B cell (primary cell): ENCODE measurements around the gene GABRD. TPM values are rescaled to one million over a fixed set of nuclear protein-coding genes. Genes with fewer than 3 reads are reported as not detected.

Experiments
- ATAC-seq: fragments of 200-7000 bp; cut with Tn5 transposase; one replicate; pipeline ENCODE4 v1.10.0; 2021; ENCODE audit warnings: low read depth, mild to moderate bottlenecking, moderate number of reproducible peaks, moderate library complexity
- CTCF ChIA-PET: fragments of 350-600 bp; sonication (Branson Sonifier 250); formaldehyde crosslinking; loops from one replicate; lab custom pipeline; 2021; ENCODE audit warnings: antibody characterized with exemption, inconsistent platforms; lab: Charles Lee
- POLR2A ChIA-PET: fragments of 350-600 bp; sonication (Branson Sonifier 250); formaldehyde crosslinking; loops from one replicate; lab custom pipeline; 2021; ENCODE audit warnings: antibody characterized with exemption; lab: Charles Lee
- DNase-seq: peaks from one replicate; pipeline ENCODE4 v3.0.0; 2013
- H2AFZ ChIP-seq: 2 replicates; pipeline ENCODE4 v1.6.1; 2012; ENCODE audit warnings: mild to moderate bottlenecking, low read depth, low read length; ENCODE audit not compliant: insufficient read depth, poor library complexity, severe bottlenecking
- H3K27ac ChIP-seq, 2 donors: 1 replicate in 1 of 2; 2 replicates in 1 of 2; pipeline ENCODE4 v1.5.1; 2012 to 2013; ENCODE audit warnings: low read length in 2 of 2, mild to moderate bottlenecking in 2 of 2, moderate library complexity in 1 of 2
- H3K27me3 ChIP-seq, 4 experiments: fragments of 200-600 bp in 1 of 4; sonication (generic) in 1 of 4; replicated peaks in 1 of 4; 1 replicate in 2 of 4; 2 replicates in 2 of 4; pipeline versions ENCODE4 v1.6.1 to v1.7.0; 2013 to 2016; ENCODE audit warnings: low read length in 3 of 4, mild to moderate bottlenecking in 2 of 4, mixed read lengths in 1 of 4, moderate library complexity in 1 of 4; ENCODE audit not compliant: insufficient read depth in 4 of 4, control insufficient read depth in 3 of 4; ENCODE audit errors: control extremely low read depth in 1 of 4
- H3K36me3 ChIP-seq, 2 experiments: replicated peaks in 1 of 2; 1 replicate in 1 of 2; 2 replicates in 1 of 2; pipeline versions ENCODE4 v1.6.1 to v1.7.1; 2013; ENCODE audit warnings: low read length in 1 of 2; ENCODE audit not compliant: insufficient read depth in 2 of 2, control insufficient read depth in 1 of 2; ENCODE audit errors: control extremely low read depth in 1 of 2, extremely low read depth in 1 of 2
- H3K4me1 ChIP-seq, 2 donors: fragments of 200-600 bp in 1 of 2; sonication (generic) in 1 of 2; 1 replicate in 1 of 2; 2 replicates in 1 of 2; pipeline versions ENCODE4 v1.5.1 to v1.6.1; 2013 to 2017; ENCODE audit warnings: low read length in 2 of 2; ENCODE audit not compliant: control insufficient read depth in 2 of 2, insufficient read depth in 2 of 2
- H3K4me2 ChIP-seq: replicated peaks from 2 replicates; pipeline ENCODE3; 2012; ENCODE audit warnings: mild to moderate bottlenecking, low read depth, low read length; ENCODE audit not compliant: poor library complexity, severe bottlenecking
- H3K4me3 ChIP-seq, 5 experiments: fragments of 200-600 bp in 1 of 5; sonication (generic) in 1 of 5; 1 replicate in 3 of 5; 2 replicates in 2 of 5; pipeline versions ENCODE4 v1.5.1 to v1.7.0; 2011 to 2016; ENCODE audit warnings: low read length in 4 of 5, mild to moderate bottlenecking in 4 of 5, low read depth in 2 of 5, control low read depth in 1 of 5, moderate library complexity in 1 of 5; ENCODE audit not compliant: insufficient read depth in 1 of 5; ENCODE audit errors: control extremely low read depth in 1 of 5, extremely low read depth in 1 of 5
- H3K79me2 ChIP-seq: fragments of 200-600 bp; sonication (generic); one replicate; pipeline ENCODE4 v1.6.0; 2016; ENCODE audit warnings: low read length; ENCODE audit not compliant: control insufficient read depth, insufficient read depth
- H3K9ac ChIP-seq: fragments of 200-600 bp; sonication (generic); 2 replicates; pipeline ENCODE4 v1.6.1; 2017; ENCODE audit warnings: mild to moderate bottlenecking, low read length, moderate library complexity
- H3K9me3 ChIP-seq, 3 donors: one replicate each; pipeline versions ENCODE4 v1.6.1 to v1.7.1; 2013; ENCODE audit warnings: low read length in 2 of 3; ENCODE audit not compliant: control insufficient read depth in 2 of 3, insufficient read depth in 1 of 3; ENCODE audit errors: control extremely low read depth in 1 of 3
- H4K20me1 ChIP-seq: 2 replicates; pipeline ENCODE4 v1.6.0; 2012; ENCODE audit warnings: mild to moderate bottlenecking, low read length; ENCODE audit not compliant: insufficient read depth, control insufficient read depth, poor library complexity, severe bottlenecking
- H3K27ac Mint-ChIP-seq: one replicate; pipeline ENCODE4 v1.8.0; 2021; ENCODE audit warnings: mixed read lengths
- H3K27me3 Mint-ChIP-seq: one replicate; pipeline ENCODE4 v1.8.0; 2021; ENCODE audit warnings: mixed read lengths
- H3K4me1 Mint-ChIP-seq: one replicate; pipeline ENCODE4 v1.8.0; 2021; ENCODE audit warnings: mixed read lengths
- H3K4me3 Mint-ChIP-seq: one replicate; pipeline ENCODE4 v1.8.0; 2021; ENCODE audit warnings: mixed read lengths
- H3K9me3 Mint-ChIP-seq: one replicate; pipeline ENCODE4 v1.8.0; 2022; ENCODE audit warnings: mixed read lengths; ENCODE audit not compliant: insufficient read depth
- CTCF ChIP-seq: fragments of 200-600 bp; IDR thresholded peaks from one replicate; pipeline ENCODE4 v1.8.0; 2022; ENCODE audit warnings: antibody characterized with exemption, mild to moderate bottlenecking
- EZH2 ChIP-seq: IDR thresholded peaks from 2 replicates; pipeline ENCODE4 v1.6.1; 2012; ENCODE audit warnings: borderline replicate concordance, low read depth, mild to moderate bottlenecking, moderate library complexity, low read length; ENCODE audit not compliant: insufficient read depth, poor library complexity, severe bottlenecking
- WGBS: methylation state at CpG from one replicate; pipeline ENCODE4 v1.1.5; 2013; ENCODE audit warnings: missing lambda C conversion rate; ENCODE audit not compliant: insufficient coverage; 5-methylcytosine and 5-hydroxymethylcytosine counted together
- intact Hi-C: fragments of 100-400 bp; cut with micrococcal nuclease; formaldehyde crosslinking; loops from one replicate; pipeline ENCODE4 v1.10.0; 2022
- polyA plus RNA-seq: library from polyadenylated mRNA; depleted of rRNA; stranded (reverse); fragments of >200 nt; gene quantifications from 2 replicates; pipeline ENCODE4 v1.2.3, GENCODE V29; 2012
- total RNA-seq, 2 donors: library from RNA; stranded (reverse); fragments of 120-200 nt in 1 of 2; gene quantifications; 1 replicate in 1 of 2; 2 replicates in 1 of 2; pipeline versions ENCODE4 v1.2.3 to v1.2.4, GENCODE V29; 2013 to 2022

The GABRD gene
- total and polyA plus RNA-seq, 2 donors (not counting 1 experiment from before 2014, with no cell fraction given), result not detected

- H3K4me3 ChIP-seq, result no peak overlapping the region
- H3K27me3 Mint-ChIP-seq, result peaks cover 53% of the 10 kb centered on the region
- no peak overlapping the region for H3K4me3 Mint-ChIP-seq
- H2AFZ ChIP-seq, result no peak overlapping the region
- intact Hi-C loops, result no loop called here
- 89% methylated on average over 11 of the region's 13 CpGs for WGBS
- no peaks in the 10 kb centered on the region for H3K36me3 ChIP-seq
- ATAC-seq (no peak), DNase-seq (no peak)
- H4K20me1 ChIP-seq, result no peaks in the 10 kb centered on the region
- POLR2A ChIA-PET, result no interaction called here
- no peak for TF ChIP-seq EZH2
- H3K9me3 Mint-ChIP-seq, result no peaks in the 10 kb centered on the region
- H3K4me1 Mint-ChIP-seq, result no peaks in the 10 kb centered on the region
- H3K9me3 ChIP-seq, result no peaks in the 10 kb centered on the region
- no peak overlapping the region for H3K27ac Mint-ChIP-seq
- peaks cover 0 to 3% of the 10 kb centered on the region in 2 donors for H3K4me1 ChIP-seq
- H3K79me2 ChIP-seq, result no peaks in the 10 kb centered on the region
- no peak overlapping the region for H3K27ac ChIP-seq
- CTCF ChIA-PET, result interaction anchor here (1.5 kb wide), 1 partner anchor 14 kb away, joined by 5 read pairs; no protein-coding TSS in a partner anchor
- H3K9ac ChIP-seq, result no peak overlapping the region
- no peak overlapping the region for H3K4me2 ChIP-seq
- peaks cover 0 to 35% (median 4%) of the 10 kb centered on the region in 4 experiments for H3K27me3 ChIP-seq
Measured at GRCh38 chr1:2001773-2002411, 17.3 kb upstream of the GABRD start.

- Histone ChIP-seq H3K27ac (no peak within 1 kb of the TSS), H3K4me2 (no peak within 1 kb of the TSS), H2AFZ (no peak within 1 kb of the TSS), H3K36me3 (no peaks in the 10 kb centered on the region), H3K4me3 (no peak within 1 kb of the TSS), H4K20me1 (no peaks in the 10 kb centered on the region), H3K27me3 (peaks cover 0 to 38% (median 4%) of the 10 kb centered on the region in 4 experiments), H3K9ac (no peak within 1 kb of the TSS), H3K4me1 (peaks cover 0 to 3% of the 10 kb centered on the region in 2 donors), H3K9me3 (no peaks in the 10 kb centered on the region), H3K79me2 (no peaks in the 10 kb centered on the region)
- ATAC-seq (no peak), DNase-seq (no peak)
- WGBS, result 13% methylated on average over 49 of the region's 49 CpGs
- Mint-ChIP-seq H3K27ac (no peak within 1 kb of the TSS), H3K9me3 (no peaks in the 10 kb centered on the region), H3K4me3 (no peak within 1 kb of the TSS), H3K4me1 (no peaks in the 10 kb centered on the region), H3K27me3 (peaks cover 48% of the 10 kb centered on the region)
- CTCF ChIA-PET, result no interaction called here
- POLR2A ChIA-PET, result no interaction called here
- TF ChIP-seq CTCF (no peak), EZH2 (no peak)
- intact Hi-C loops, result no loop called here
Measured at GRCh38 chr1:2003541-2004131, 15.5 kb upstream of the GABRD start, which contains the start of gene CFAP74. TSS of gene CFAP74 (minus strand) at chr1:2003786. CDS start at chr1:1990956, 12,830 bp downstream.
